HG03469 (cell line): ENCODE data around the gene RNF103.
"Not testable (repeated sequence)": the region's sequence is repeated elsewhere in the genome, so short reads cannot be mapped to it uniquely, and the experiment has no call there.

Source experiments
- ATAC-seq: cut with Tn5 transposase; IDR thresholded peaks from one replicate; pipeline ENCODE4 v1.9.1; 2021; ENCODE audit warnings: mild to moderate bottlenecking, moderate library complexity, moderate number of reproducible peaks; ENCODE audit not compliant: unreplicated experiment

The RNF103 gene

GRCh38 chr2:86627550-86627949 lies 3.9 kb upstream of the RNF103 start:
- ATAC-seq, result no peak

GRCh38 chr2:86625096-86625495 lies 1.4 kb upstream of the RNF103 start:
- ATAC-seq, result no peak

- ATAC-seq, result no peak
Measured at GRCh38 chr2:86624267-86624547, 542 bp upstream of the RNF103 start.

- peak; percentile 29 for ATAC-seq
Measured at GRCh38 chr2:86623043-86623493, 597 bp downstream of the RNF103 start.

GRCh38 chr2:86622519-86623042 lies 1.1 kb downstream of the RNF103 start:
- no peak for ATAC-seq

GRCh38 chr2:86621280-86621943 lies 2.3 kb downstream of the RNF103 start:
- ATAC-seq, result no peak

GRCh38 chr2:86617738-86618137 lies 5.9 kb downstream of the RNF103 start:
- ATAC-seq, result no peak

GRCh38 chr2:86617153-86617552 lies 6.5 kb downstream of the RNF103 start:
- ATAC-seq, result no peak

GRCh38 chr2:86616502-86616901 lies 7.2 kb downstream of the RNF103 start:
- no peak for ATAC-seq

- no peak for ATAC-seq
Measured at GRCh38 chr2:86615596-86615995, 8.1 kb downstream of the RNF103 start.

GRCh38 chr2:86613515-86613914 lies 10.2 kb downstream of the RNF103 start:
- no peak for ATAC-seq

- ATAC-seq, result no peak
Measured at GRCh38 chr2:86610871-86611270, 12.8 kb downstream of the RNF103 start.

GRCh38 chr2:86608832-86609410 lies 14.7 kb downstream of the RNF103 start:
- ATAC-seq, result no peak

GRCh38 chr2:86603905-86604304 lies 19.8 kb downstream of the RNF103 start:
- ATAC-seq, result no peak

GRCh38 chr2:86598966-86599365 lies 24.7 kb downstream of the RNF103 start:
- ATAC-seq, result no peak

GRCh38 chr2:86596118-86596517 lies 27.5 kb downstream of the RNF103 start:
- ATAC-seq, result no peak

GRCh38 chr2:86593266-86593665 lies 30.4 kb downstream of the RNF103 start:
- no peak for ATAC-seq

GRCh38 chr2:86592547-86593230 lies 31.0 kb downstream of the RNF103 start:
- no peak for ATAC-seq

- not testable (repeated sequence) for ATAC-seq
Measured at GRCh38 chr2:86589701-86590100, 34.0 kb downstream of the RNF103 start.

- peak; percentile 76 for ATAC-seq
Measured at GRCh38 chr2:86584151-86584913, 39.3 kb downstream of the RNF103 start.

- ATAC-seq, result no peak
Measured at GRCh38 chr2:86580560-86580959, 43.1 kb downstream of the RNF103 start.
